Measurements from ENCODE around the gene CREB3L4. TPM values are rescaled to one million over a fixed set of nuclear protein-coding genes. Genes with fewer than 3 reads are reported as not detected.
A peak's percentile ranks its signal among the peaks of the same experiment; 100 is the strongest.

The CREB3L4 gene
- polyA plus RNA-seq, 2 of the 4 experiments (the other 2 are of a cell fraction): 10.1 to 14.3 TPM

GRCh38 chr1:153973071-153973470 is 5.4 kb downstream of the CREB3L4 start:
- WGBS (ENCODE audit: missing lambda C conversion rate): 96% methylated on average over 3 of the region's 3 CpGs
- CTCF ChIA-PET: interaction anchor here (1.3 to 7.5 kb wide), 4 partner anchors 10 to 295 kb away, joined by 4 to 90 read pairs (median 10); partner anchors contain the start of genes DENND4B, NPR1, RAB13 and SLC39A1
- TF ChIP-seq HES2 (IDR thresholded peaks at IDR 0.05) (no peak), JUN (IDR thresholded peaks at IDR 0.05) (0 out of 5 replicates have a peak, but pooled peaks of 1 of the 2 experiments have one; percentile 16)
- no peak for ATAC-seq
- no peak for FAIRE-seq
- Histone ChIP-seq H3K4me3 (no peak overlapping the region), H3K4me2 (no peak overlapping the region), H3K4me1 (peaks cover 16% of the 10 kb centered on the region), H3K9me3 (no peaks in the 10 kb centered on the region), H3K27ac (no peak overlapping the region)
- POLR2A ChIA-PET: interaction anchor here (0.6 to 1.9 kb wide), 2 partner anchors 10 to 129 kb away, joined by 3 to 7 read pairs; partner anchors contain the start of gene SLC39A1
- no peak for DNase-seq (ENCODE audit: low read depth in 1 of 2, low spot score in 1 of 2)

DNA sequence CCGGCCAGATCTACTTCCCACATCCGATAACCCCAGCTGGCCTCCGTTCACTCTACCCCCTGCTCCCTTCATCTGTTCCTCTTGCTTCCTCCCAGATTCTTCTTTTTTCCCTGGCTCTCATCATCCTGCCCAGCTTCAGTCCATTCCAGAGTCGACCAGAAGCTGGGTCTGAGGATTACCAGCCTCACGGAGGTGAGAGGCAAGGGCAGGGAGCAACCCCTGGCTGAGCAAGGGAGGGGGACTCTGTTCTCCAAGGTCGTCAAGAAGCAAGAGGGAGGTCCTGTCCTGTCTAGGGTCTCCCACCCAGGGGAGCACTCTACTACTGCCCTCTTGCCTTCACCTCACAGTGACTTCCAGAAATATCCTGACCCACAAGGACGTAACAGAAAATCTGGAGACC is 5.8 kb downstream of the CREB3L4 start:
- ChIA-PET POLR2A (interaction anchor here (0.6 to 1.9 kb wide), 2 partner anchors 10 to 130 kb away, joined by 3 to 7 read pairs; partner anchors contain the start of gene SLC39A1), CTCF (interaction anchor here (1.3 to 7.5 kb wide), 4 partner anchors 11 to 296 kb away, joined by 4 to 90 read pairs (median 10); partner anchors contain the start of genes DENND4B, NPR1, RAB13 and SLC39A1)
- no peak overlapping the region for H3K27ac ChIP-seq
- ATAC-seq: no peak
- H3K4me2 ChIP-seq: no peak overlapping the region
- FAIRE-seq: no peak
- H3K4me1 ChIP-seq: peaks cover 16% of the 10 kb centered on the region
- WGBS (ENCODE audit: missing lambda C conversion rate): 86% methylated on average over 7 of the region's 7 CpGs
- DNase-seq (ENCODE audit: low read depth in 1 of 2, low spot score in 1 of 2): no peak
- H3K4me3 ChIP-seq: no peak overlapping the region
- TF ChIP-seq JUN (IDR thresholded peaks at IDR 0.05) (0 out of 5 replicates have a peak, but pooled peaks of 1 of the 2 experiments have one; percentile 6), ZFP36 (IDR thresholded peaks at IDR 0.05; ENCODE audit: borderline replicate concordance, partially characterized antibody) (no peak)
- no peaks in the 10 kb centered on the region for H3K9me3 ChIP-seq

GRCh38 chr1:153976819-153977249 is 9.1 kb downstream of the CREB3L4 start:
- FAIRE-seq: no peak
- DNase-seq (ENCODE audit: low read depth in 1 of 2, low spot score in 1 of 2): no peak
- Histone ChIP-seq H3K4me1 (peaks cover 18% of the 10 kb centered on the region), H3K4me3 (peak overlapping the region; percentile 92), H3K9me3 (no peaks in the 10 kb centered on the region), H3K4me2 (peak overlapping the region; percentile 92), H3K27ac (peak overlapping the region; percentile 88 to 95)
- ATAC-seq: peak; percentile 3 to 45; a peak in 4 of 6 replicates
- TF ChIP-seq HOXB5 (CRISPR knock-in tag; IDR thresholded peaks at IDR 0.05): no peak
- TF ChIP-seq ZSCAN20 (CRISPR knock-in tag; IDR thresholded peaks at IDR 0.05): no peak
- no peak for TF ChIP-seq MAZ (IDR thresholded peaks at IDR 0.05; ENCODE audit: borderline replicate concordance, low read depth, low read length)
- ChIA-PET POLR2A (interaction anchor here (0.9 to 4.4 kb wide), 9 partner anchors 9 to 193 kb away, joined by 3 to 78 read pairs (median 8); partner anchors contain the start of genes CREB3L4, DENND4B, GATAD2B and RAB13), CTCF (interaction anchor here (0.8 to 7.5 kb wide), 10 partner anchors 9 to 187 kb away, joined by 3 to 90 read pairs (median 5); partner anchors contain the start of genes CREB3L4, DENND4B and RAB13)
- 2% methylated on average over 13 of the region's 16 CpGs for WGBS (ENCODE audit: missing lambda C conversion rate)

- peak; percentile 82 to 90 for DNase-seq (ENCODE audit: low read depth in 1 of 2, low spot score in 1 of 2)
- Histone ChIP-seq H3K4me2 (peak within 1 kb of the TSS; percentile 92), H3K4me1 (peaks cover 18% of the 10 kb centered on the region), H3K27ac (peak within 1 kb of the TSS; percentile 88 to 95), H3K4me3 (peak within 1 kb of the TSS; percentile 92), H3K9me3 (no peaks in the 10 kb centered on the region)
- 2% methylated on average over 30 of the region's 75 CpGs for WGBS (ENCODE audit: missing lambda C conversion rate)
- ChIA-PET CTCF (interaction anchor here (0.5 to 7.5 kb wide), 19 partner anchors 9 to 947 kb away, joined by 3 to 90 read pairs (median 3); partner anchors contain the start of genes CREB3L4, DENND4B and RAB13), POLR2A (interaction anchor here (0.6 to 4.4 kb wide), 10 partner anchors 9 to 194 kb away, joined by 3 to 78 read pairs (median 6); partner anchors contain the start of genes CREB3L4, DENND4B, GATAD2B and RAB13)
- no peak for FAIRE-seq
- ATAC-seq: peak; percentile 95 to 98
- TF ChIP-seq, protein P1, sequence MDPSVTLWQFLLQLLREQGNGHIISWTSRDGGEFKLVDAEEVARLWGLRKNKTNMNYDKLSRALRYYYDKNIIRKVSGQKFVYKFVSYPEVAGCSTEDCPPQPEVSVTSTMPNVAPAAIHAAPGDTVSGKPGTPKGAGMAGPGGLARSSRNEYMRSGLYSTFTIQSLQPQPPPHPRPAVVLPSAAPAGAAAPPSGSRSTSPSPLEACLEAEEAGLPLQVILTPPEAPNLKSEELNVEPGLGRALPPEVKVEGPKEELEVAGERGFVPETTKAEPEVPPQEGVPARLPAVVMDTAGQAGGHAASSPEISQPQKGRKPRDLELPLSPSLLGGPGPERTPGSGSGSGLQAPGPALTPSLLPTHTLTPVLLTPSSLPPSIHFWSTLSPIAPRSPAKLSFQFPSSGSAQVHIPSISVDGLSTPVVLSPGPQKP (IDR thresholded peaks at IDR 0.05; ENCODE audit: low read depth, low read length): no peak
- TF ChIP-seq SREBF2 (IDR thresholded peaks at IDR 0.05) (no peak), RFX5 (IDR thresholded peaks at IDR 0.05) (no peak), POLR2AphosphoS2 (conservative IDR thresholded peaks at IDR 0.05; ENCODE audit: low read length) (no peak), FOSL2 (IDR thresholded peaks at IDR 0.05) (no peak), FOSL2 (CRISPR knock-in tag; IDR thresholded peaks at IDR 0.05) (no peak), HOXB13 (CRISPR knock-in tag; IDR thresholded peaks at IDR 0.05; ENCODE audit: low read depth) (no peak), USF2 (IDR thresholded peaks at IDR 0.05) (no peak), JUNB (IDR thresholded peaks at IDR 0.05) (no peak), PHF8 (IDR thresholded peaks at IDR 0.05; ENCODE audit: borderline replicate concordance, low read depth) (peak; percentile 93), HOXA7 (CRISPR knock-in tag; IDR thresholded peaks at IDR 0.05) (no peak), EHF (CRISPR knock-in tag; IDR thresholded peaks at IDR 0.05) (no peak), MAX (IDR thresholded peaks at IDR 0.05) (peak; percentile 81), POLR2A (IDR thresholded peaks at IDR 0.05; ENCODE audit: low read length) (peak; percentile 56), ZFP36 (IDR thresholded peaks at IDR 0.05; ENCODE audit: borderline replicate concordance, partially characterized antibody) (no peak), HDAC2 (IDR thresholded peaks at IDR 0.05) (no peak), CBX8 (IDR thresholded peaks at IDR 0.05) (no peak), EP300 (IDR thresholded peaks at IDR 0.05) (no peak), EHMT2 (IDR thresholded peaks at IDR 0.05; ENCODE audit: low read depth) (no peak)
- TF ChIP-seq, protein P2, sequence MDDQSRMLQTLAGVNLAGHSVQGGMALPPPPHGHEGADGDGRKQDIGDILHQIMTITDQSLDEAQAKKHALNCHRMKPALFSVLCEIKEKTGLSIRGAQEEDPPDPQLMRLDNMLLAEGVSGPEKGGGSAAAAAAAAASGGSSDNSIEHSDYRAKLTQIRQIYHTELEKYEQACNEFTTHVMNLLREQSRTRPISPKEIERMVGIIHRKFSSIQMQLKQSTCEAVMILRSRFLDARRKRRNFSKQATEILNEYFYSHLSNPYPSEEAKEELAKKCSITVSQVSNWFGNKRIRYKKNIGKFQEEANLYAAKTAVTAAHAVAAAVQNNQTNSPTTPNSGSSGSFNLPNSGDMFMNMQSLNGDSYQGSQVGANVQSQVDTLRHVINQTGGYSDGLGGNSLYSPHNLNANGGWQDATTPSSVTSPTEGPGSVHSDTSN (IDR thresholded peaks at IDR 0.05): no peak
Measured at GRCh38 chr1:153977250-153978240, 9.8 kb downstream of the CREB3L4 start, which contains the start of gene JTB. TSS of gene JTB (minus strand) at chr1:153977674. CDS start at chr1:153977252, 422 bp downstream.
